Esophagus squamous epithelium (tissue), 4 donors: ENCODE results near the gene THBS3.

Experiments used
- POLR2A ChIP-seq, 4 donors: fragments of 450-650 bp; IDR thresholded peaks; one replicate each; pipeline ENCODE4 v1.6.1; 2017; ENCODE audit warnings: antibody characterized with exemption in 4 of 4, mild to moderate bottlenecking in 4 of 4, moderate library complexity in 3 of 4
- TF ChIP-seq, protein P1 (sequence below), 6 experiments: fragments of 450-650 bp in 4 of 6; fragments of 200-600 bp in 2 of 6; sonication (generic) in 2 of 6; IDR thresholded peaks; one replicate each; pipeline ENCODE4 v1.5.1; 2016 to 2019; ENCODE audit warnings: antibody characterized with exemption in 6 of 6, mild to moderate bottlenecking in 4 of 6, moderate library complexity in 4 of 6

DNA sequence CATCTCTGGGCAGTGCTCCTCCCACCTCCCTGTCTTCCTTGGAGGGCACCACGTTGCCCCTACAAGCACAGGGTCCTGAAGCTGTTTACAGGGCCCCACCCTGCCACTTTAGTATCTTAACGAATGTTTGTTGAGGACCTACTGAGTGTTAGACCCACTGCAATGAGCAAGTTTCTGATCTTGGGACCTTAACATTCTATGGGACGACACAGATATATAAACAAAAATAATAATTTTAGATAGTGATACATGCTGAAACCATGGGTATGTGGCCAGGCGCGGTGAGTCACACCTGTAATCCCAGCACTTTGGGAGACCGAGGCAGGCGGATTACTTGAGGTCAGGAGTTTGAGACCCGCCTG is 37.4 kb upstream of the THBS3 start:
- TF ChIP-seq, protein P1, sequence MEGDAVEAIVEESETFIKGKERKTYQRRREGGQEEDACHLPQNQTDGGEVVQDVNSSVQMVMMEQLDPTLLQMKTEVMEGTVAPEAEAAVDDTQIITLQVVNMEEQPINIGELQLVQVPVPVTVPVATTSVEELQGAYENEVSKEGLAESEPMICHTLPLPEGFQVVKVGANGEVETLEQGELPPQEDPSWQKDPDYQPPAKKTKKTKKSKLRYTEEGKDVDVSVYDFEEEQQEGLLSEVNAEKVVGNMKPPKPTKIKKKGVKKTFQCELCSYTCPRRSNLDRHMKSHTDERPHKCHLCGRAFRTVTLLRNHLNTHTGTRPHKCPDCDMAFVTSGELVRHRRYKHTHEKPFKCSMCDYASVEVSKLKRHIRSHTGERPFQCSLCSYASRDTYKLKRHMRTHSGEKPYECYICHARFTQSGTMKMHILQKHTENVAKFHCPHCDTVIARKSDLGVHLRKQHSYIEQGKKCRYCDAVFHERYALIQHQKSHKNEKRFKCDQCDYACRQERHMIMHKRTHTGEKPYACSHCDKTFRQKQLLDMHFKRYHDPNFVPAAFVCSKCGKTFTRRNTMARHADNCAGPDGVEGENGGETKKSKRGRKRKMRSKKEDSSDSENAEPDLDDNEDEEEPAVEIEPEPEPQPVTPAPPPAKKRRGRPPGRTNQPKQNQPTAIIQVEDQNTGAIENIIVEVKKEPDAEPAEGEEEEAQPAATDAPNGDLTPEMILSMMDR (IDR thresholded peaks at IDR 0.05), result no peak
- TF ChIP-seq POLR2A (IDR thresholded peaks at IDR 0.05), result no peak
